Memory B cell (primary cell): ENCODE results near the gene PHKB.

Experiments used
- ATAC-seq: fragments of 150-1000 bp; cut with Tn5 transposase; 2 replicates; pipeline ENCODE4 v1.10.0; 2021; ENCODE audit warnings: low read depth, mild to moderate bottlenecking, moderate library complexity
- DNase-seq, 2 donors: peaks; one replicate each; pipeline ENCODE4 v3.0.0; 2022; ENCODE audit warnings: low spot score in 2 of 2
- H3K27ac Mint-ChIP-seq: one replicate; pipeline ENCODE4 v1.8.0; 2022; ENCODE audit warnings: mild to moderate bottlenecking, moderate library complexity, mixed read lengths
- H3K27me3 Mint-ChIP-seq: one replicate; pipeline ENCODE4 v1.8.0; 2022; ENCODE audit warnings: mixed read lengths
- H3K36me3 Mint-ChIP-seq: one replicate; pipeline ENCODE4 v1.8.0; 2022; ENCODE audit warnings: mild to moderate bottlenecking, mixed read lengths
- H3K4me1 Mint-ChIP-seq: one replicate; pipeline ENCODE4 v1.8.0; 2022; ENCODE audit warnings: mixed read lengths
- H3K4me3 Mint-ChIP-seq: one replicate; pipeline ENCODE4 v1.8.0; 2022; ENCODE audit warnings: mild to moderate bottlenecking, moderate library complexity, mixed read lengths
- H3K9me3 Mint-ChIP-seq: one replicate; pipeline ENCODE4 v1.8.0; 2022; ENCODE audit warnings: mixed read lengths

The PHKB gene

DNA sequence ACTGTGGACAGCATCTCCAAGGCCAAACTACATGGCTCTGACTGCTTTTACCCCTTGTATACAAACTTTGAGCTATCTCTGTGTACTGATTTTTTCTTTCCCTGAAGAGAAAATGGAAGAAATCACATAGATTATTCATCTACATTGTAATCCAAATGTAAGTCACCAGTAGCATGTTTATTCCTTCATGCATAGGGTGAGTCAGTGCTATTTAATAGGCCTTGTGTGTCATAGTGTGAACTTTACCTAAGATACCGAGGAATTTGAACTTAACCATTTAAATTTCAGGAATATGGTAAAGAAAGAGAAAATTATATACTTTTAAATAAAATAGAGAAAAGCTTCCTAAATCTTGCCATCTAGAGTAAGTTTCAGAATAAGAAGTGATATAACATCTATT, 16.5 kb downstream of the PHKB start:
- Mint-ChIP-seq H3K4me1 (peaks cover 35% of the 10 kb centered on the region), H3K27me3 (no peaks in the 10 kb centered on the region), H3K27ac (no peak overlapping the region), H3K36me3 (peaks cover 9% of the 10 kb centered on the region), H3K4me3 (no peak overlapping the region), H3K9me3 (no peaks in the 10 kb centered on the region)
- ATAC-seq (no peak), DNase-seq (no peak)

DNA sequence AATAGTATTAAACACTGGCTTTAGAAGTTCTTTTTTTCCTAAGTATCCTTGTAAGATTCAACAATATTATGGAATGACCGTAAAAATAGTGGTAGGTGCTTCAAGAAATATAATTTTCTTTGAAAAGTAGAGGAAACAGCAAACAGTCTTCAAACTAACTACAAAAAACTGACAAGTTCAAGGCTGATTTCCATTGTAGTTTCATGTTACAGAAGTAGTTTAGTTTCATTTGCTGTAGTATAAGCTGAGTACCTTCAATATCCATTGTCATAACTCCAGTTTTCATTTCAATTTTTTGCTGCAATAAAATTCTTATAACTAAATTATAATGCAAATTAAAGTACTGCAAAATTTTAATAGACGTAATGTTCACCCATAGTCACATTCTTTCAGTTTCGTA, 19.3 kb downstream of the PHKB start:
- Mint-ChIP-seq H3K4me3 (no peak overlapping the region), H3K36me3 (peaks cover 9% of the 10 kb centered on the region), H3K27me3 (no peaks in the 10 kb centered on the region), H3K4me1 (peaks cover 33% of the 10 kb centered on the region), H3K9me3 (no peaks in the 10 kb centered on the region), H3K27ac (peak overlapping the region; percentile 78)
- peak; percentile 44 for ATAC-seq
- no peak for DNase-seq

DNA sequence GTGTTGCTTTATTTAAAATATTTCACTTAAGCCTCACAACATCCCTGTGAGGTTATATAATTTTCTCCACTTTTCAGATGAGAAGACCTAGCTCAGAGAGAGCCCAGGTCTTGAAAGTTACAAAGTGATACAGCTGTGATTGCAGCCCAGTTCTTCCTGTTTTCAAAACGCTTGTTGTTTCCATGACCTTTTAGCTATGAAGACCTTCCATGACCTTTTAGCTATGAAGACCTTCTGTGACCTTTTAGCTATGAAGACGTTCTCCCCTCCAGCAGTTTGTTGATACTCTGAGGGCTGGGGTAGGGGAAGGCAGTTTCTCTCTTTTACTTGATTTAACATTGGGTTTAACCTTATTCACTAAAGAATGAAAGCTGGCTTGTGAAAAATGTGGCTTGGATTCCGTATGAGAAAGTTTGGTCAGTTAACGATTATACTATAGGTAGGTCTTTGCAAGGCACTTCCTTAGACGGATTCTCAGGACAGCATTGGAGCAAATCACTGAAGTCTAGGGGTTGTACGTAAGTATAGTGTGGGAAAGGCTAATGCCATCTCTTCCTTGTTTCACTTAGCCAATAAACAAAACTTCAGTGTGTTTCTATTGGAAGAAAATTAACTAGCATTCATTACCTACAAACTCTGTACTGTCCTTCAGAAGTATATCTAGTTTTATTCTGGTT, 20.7 kb downstream of the PHKB start:
- Mint-ChIP-seq H3K4me3 (no peak overlapping the region), H3K27me3 (no peaks in the 10 kb centered on the region), H3K9me3 (no peaks in the 10 kb centered on the region), H3K27ac (peak overlapping the region; percentile 63), H3K36me3 (peaks cover 14% of the 10 kb centered on the region), H3K4me1 (peaks cover 33% of the 10 kb centered on the region)
- no peak for DNase-seq
- peak; percentile 41 for ATAC-seq

DNA sequence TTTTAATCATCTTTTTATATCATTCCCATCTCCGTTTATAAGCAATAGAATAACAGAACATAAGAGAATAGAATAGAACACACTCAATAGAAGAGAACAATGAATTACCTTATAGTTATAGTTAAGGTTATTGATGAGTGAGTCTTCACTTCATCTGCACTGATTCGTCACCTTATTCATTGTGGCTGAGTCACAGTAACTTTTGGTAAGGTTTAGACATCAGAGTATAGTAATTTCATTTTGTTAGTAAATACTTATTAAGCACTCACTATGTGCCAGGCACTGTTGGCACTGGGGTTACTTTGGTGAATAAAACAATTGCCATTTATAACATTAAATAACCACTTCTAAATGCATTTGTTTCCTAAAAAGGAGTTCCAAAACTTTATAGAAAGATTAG, 22.5 kb downstream of the PHKB start:
- Mint-ChIP-seq H3K27ac (no peak overlapping the region), H3K9me3 (peaks cover 2% of the 10 kb centered on the region), H3K4me1 (peaks cover 29% of the 10 kb centered on the region), H3K36me3 (peaks cover 24% of the 10 kb centered on the region), H3K27me3 (no peaks in the 10 kb centered on the region), H3K4me3 (no peak overlapping the region)
- DNase-seq (no peak), ATAC-seq (no peak)

DNA sequence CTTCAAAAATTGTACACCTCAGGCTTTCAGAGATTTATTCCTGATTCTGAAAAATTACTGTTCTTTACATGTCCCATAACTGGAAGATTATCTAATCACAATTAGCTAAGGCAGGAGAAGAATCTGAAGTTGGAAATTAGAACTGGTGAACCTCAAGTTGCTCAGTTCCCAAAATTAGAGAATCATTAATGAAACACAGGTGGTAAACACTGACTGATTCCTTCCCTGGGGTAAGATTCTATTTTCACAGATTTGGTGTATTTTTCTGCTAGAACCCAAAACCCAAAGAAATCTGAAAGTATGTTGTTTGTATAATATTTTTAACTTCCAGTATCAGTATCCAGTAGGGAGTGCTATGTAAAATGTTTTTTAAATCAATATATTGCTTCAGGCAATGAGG, 25.7 kb downstream of the PHKB start:
- peaks cover 4% of the 10 kb centered on the region for H3K9me3 Mint-ChIP-seq
- ATAC-seq (no peak), DNase-seq (no peak)
- H3K4me1 Mint-ChIP-seq = peaks cover 10% of the 10 kb centered on the region
- no peak overlapping the region for H3K4me3 Mint-ChIP-seq
- H3K27ac Mint-ChIP-seq = peak overlapping the region; percentile 56
- H3K27me3 Mint-ChIP-seq = no peaks in the 10 kb centered on the region
- peaks cover 26% of the 10 kb centered on the region for H3K36me3 Mint-ChIP-seq

DNA sequence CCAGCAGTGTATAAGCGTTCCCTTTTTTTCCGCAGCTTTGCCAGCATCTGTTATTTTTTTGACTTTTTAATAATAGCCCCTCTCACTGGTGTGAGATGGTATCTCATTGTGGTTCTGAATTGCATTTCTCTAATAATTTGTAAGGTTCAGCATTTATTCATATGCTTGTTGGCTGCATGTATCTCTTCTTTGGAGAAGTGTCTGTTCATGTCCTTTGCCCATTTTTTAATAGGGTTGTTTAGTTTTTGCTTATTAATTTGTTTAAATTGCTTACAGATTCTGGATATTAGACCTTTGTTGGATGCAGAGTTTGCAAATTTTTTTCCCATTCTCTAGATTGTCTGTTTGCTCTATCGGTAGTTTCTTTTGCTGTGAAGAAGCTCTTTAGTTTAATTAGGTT, 26.9 kb downstream of the PHKB start:
- H3K27ac Mint-ChIP-seq = no peak overlapping the region

DNA sequence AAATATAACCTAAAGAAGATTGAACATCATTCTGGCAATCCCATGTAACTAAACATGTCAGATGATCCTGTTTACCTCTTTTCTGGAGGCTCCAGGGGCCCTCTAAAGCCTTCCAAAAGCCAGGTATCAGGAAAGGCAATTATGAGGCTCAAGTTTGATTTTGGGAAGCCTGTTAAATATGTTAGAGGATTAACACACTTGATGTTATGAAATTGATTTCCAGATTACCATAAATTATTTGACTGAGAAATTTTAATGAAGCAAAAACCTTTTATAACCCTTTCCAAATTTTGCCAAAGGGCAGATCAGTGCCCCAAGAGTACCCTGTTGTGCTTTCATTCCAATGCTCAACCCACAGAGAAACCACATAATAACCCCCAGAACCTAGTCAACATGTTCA, 29.3 kb downstream of the PHKB start:
- no peaks in the 10 kb centered on the region for H3K27me3 Mint-ChIP-seq
- no peak for DNase-seq
- H3K4me3 Mint-ChIP-seq = no peak overlapping the region
- peaks cover 18% of the 10 kb centered on the region for H3K4me1 Mint-ChIP-seq
- H3K27ac Mint-ChIP-seq = peak overlapping the region; percentile 78
- H3K36me3 Mint-ChIP-seq = peaks cover 26% of the 10 kb centered on the region
- peaks cover 4% of the 10 kb centered on the region for H3K9me3 Mint-ChIP-seq
- ATAC-seq = no peak

More for the DNA sequence above, 26.9 kb downstream of the PHKB start:
- Mint-ChIP-seq H3K36me3 (peaks cover 26% of the 10 kb centered on the region), H3K27me3 (no peaks in the 10 kb centered on the region), H3K4me1 (peaks cover 15% of the 10 kb centered on the region), H3K9me3 (peaks cover 4% of the 10 kb centered on the region), H3K4me3 (no peak overlapping the region)
- no peak for DNase-seq
- no peak for ATAC-seq

DNA sequence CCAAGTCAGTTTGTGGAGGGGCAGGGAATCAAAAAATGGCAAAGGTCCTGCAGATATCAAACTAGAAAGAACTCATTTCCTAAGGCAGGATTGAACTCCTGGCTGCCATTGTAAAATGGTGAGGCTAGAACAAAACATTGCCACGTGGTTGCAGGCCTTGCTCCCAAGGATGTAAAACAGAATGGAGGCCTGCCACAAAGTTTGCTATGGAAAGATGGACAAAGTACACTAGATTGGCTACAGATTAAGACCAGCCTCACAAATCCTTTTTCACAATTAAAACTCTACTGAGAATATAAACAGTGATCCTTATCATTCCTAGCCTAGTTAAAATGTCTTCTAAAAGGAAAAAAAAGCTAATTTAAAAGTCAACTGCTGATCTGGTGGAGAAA, 30.9 kb downstream of the PHKB start:
- Mint-ChIP-seq H3K4me1 (peaks cover 16% of the 10 kb centered on the region), H3K27ac (peak overlapping the region; percentile 78), H3K9me3 (peaks cover 4% of the 10 kb centered on the region), H3K4me3 (peak overlapping the region; percentile 89), H3K36me3 (peaks cover 23% of the 10 kb centered on the region), H3K27me3 (no peaks in the 10 kb centered on the region)
- DNase-seq (no peak), ATAC-seq (no peak)

DNA sequence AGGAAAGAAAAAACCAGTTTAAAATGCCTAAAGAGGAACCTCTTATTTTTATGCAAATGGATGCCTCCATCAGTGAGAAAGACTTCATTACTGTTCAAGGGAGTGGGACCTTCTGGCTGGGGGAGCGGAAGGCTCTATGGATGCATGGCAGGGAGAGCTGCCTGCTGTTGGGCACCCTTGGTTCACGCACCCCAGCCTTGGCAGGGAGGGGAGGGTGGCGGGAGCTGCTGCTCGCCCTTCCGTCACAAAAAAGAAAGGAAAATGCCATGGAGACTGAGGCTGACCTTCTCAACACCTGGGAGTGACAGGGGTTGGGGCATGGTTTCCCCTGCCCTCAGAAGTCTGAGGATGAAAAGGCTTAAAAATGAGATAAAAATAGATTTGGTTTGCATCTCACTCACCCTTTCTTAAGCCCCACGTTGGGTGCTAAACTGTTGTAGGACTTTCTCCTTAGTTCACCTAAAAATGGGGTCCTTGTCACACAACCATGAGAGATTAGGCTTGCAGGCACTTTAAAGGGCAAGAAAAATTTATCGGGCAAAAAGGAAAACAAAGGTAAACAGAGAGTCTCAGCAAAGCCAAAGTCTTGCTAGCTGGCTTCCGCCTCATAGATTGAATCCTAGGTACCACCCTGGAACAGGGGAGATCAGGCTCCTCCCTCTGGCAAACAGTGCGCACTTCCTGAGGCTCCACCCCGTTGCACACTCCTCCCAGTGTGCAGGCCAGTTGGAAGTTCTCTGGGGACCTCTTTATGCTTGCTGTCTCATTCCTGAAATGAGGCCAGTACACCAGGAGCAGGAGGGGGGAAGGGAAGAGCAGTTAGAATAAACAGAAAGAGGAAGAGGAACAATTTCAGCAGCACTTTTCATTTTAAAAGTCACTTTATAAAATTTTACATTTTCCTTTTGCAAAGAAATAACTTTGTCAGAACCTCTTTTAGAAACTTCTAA, 31.6 kb downstream of the PHKB start:
- Mint-ChIP-seq H3K9me3 (peaks cover 4% of the 10 kb centered on the region), H3K27me3 (no peaks in the 10 kb centered on the region), H3K4me3 (peak overlapping the region; percentile 89), H3K36me3 (peaks cover 24% of the 10 kb centered on the region), H3K4me1 (peaks cover 16% of the 10 kb centered on the region), H3K27ac (peak overlapping the region; percentile 78)
- ATAC-seq = peak; percentile 72
- DNase-seq = peak in 1 of 2 donors; percentile 38

DNA sequence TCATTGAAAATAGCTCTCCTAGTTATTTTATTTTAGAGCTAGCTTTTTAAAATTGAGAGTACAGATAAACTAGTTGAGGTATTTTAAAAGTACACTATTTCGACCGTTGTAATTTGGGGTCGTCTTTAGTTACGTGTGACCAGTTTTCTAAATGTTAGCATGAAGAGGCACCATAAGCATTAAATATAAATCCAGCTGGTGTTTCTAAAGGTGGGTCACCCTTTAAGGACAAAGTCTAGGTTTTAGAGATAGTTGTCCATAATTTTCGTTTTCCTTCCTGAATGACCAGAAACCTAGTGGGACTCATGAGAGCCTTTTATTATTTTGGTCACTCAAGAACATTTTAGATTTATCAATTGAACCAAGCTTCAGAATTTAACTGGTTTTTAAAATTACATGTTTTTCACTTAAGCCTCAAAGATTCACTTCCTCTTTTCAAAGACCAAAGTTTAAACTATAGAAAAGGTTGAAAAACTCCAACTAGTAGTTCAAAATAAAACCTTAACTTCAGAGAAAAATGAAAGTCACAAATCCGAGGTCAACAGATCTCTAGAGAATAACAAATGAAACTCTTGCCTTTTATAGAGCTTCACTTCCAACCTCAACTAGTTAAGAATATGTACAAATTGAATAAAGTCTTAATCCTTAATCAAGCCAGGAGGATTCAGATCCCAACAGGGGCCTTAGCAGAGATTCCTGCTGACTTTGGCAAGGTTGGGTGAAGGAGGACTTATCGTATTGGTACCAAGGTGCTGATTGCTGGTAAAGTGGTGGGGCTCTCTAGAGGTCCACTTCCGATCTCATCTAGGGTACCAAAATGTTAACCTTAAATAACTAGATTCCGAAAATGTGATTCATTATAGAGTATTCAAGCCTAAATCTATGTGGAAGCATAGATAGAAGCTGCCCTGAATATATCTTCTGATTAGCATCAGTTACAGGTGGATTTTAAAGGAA, 32.5 kb downstream of the PHKB start:
- Mint-ChIP-seq H3K9me3 (peaks cover 2% of the 10 kb centered on the region), H3K4me3 (peak overlapping the region; percentile 89), H3K27ac (peak overlapping the region; percentile 78), H3K36me3 (peaks cover 18% of the 10 kb centered on the region), H3K27me3 (no peaks in the 10 kb centered on the region), H3K4me1 (peaks cover 16% of the 10 kb centered on the region)
- ATAC-seq = peak; percentile 69
- no peak for DNase-seq

DNA sequence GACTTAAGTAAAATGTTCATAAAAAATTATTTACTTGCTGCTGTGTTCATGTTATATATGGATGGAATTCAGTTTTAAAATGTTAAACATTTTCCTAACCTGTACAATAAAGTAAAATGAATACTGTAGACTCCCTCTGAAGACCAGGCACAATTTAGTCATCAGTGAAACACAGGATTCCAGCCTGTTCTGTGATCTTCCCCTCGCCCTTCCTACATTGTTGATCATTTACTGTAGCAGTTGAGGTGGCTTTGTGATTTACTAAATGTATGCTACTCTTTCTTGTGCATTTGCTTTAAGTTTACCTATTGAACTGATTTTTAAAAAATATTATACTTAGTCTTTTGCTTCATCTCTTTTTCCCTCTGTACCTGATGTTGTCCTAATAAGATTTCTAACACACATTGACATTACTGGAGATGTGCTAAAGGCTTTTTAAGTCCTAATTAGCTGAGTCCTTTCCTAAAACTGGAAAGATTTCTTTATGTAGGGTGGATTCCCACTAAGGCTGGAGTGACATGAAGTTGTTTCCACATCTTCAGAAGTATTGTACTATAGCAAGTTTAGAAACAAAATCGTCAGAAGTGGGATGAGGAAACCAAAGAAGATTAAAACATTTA, 38.1 kb downstream of the PHKB start:
- peaks cover 25% of the 10 kb centered on the region for H3K36me3 Mint-ChIP-seq
- peaks cover 5% of the 10 kb centered on the region for H3K4me1 Mint-ChIP-seq
- no peaks in the 10 kb centered on the region for H3K9me3 Mint-ChIP-seq
- DNase-seq = no peak
- ATAC-seq = no peak
- no peaks in the 10 kb centered on the region for H3K27me3 Mint-ChIP-seq
- no peak overlapping the region for H3K4me3 Mint-ChIP-seq
- no peak overlapping the region for H3K27ac Mint-ChIP-seq

DNA sequence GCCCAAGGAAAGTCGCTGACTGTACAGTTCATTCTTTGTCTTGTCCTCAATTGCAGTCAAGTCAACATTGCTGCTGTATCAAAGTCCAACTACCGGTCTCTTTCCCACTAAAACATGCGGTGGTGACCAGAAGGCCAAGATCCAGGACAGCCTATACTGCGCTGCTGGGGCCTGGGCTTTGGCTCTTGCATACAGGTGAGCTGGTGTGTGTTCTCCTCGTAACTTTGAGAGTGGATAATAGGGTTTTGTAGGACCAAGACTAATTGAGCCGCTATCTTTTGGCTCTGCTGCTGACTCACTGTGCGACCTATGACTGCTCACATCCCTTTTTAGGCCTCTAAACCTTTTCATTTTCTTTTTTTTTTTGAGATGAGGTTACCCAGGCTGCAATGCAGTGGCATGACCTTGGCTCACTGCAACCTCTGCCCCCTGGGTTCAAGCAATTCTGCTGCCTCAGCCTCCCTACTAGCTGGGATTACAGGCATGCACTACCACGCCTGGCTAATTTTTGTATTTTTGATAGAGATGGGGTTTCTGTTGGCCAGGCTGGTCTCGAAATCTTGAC, 38.7 kb downstream of the PHKB start:
- Mint-ChIP-seq H3K27ac (no peak overlapping the region), H3K27me3 (no peaks in the 10 kb centered on the region), H3K9me3 (no peaks in the 10 kb centered on the region), H3K36me3 (peaks cover 29% of the 10 kb centered on the region), H3K4me3 (no peak overlapping the region), H3K4me1 (peaks cover 2% of the 10 kb centered on the region)
- ATAC-seq (no peak), DNase-seq (no peak)

DNA sequence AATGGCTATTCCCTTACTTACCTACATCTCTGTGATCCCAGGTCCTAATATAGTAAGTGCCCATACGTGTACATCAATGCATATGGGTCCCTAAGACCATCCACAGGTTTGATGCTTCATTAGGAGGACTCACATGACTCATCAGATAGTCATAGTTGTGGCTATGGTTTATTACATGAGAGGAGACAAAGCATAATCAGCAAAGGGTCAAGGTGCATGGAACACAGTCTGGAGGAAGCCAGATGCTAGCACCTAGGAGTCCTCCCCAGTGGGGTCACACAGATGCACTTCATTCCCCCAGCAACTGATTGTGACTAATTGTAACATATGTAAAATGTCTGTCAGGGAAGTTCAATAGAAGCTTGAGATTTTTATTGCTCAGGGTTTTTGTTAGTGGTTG, 42.8 kb downstream of the PHKB start:
- H3K4me1 Mint-ChIP-seq = peaks cover 3% of the 10 kb centered on the region
- H3K27ac Mint-ChIP-seq = no peak overlapping the region
- no peak for DNase-seq
- H3K27me3 Mint-ChIP-seq = no peaks in the 10 kb centered on the region
- H3K9me3 Mint-ChIP-seq = no peaks in the 10 kb centered on the region
- no peak overlapping the region for H3K4me3 Mint-ChIP-seq
- ATAC-seq = no peak
- H3K36me3 Mint-ChIP-seq = peaks cover 24% of the 10 kb centered on the region
